MCF 10A (cell line): ENCODE data around the gene DDR1. TPM values are rescaled to one million over a fixed set of nuclear protein-coding genes. Genes with fewer than 3 reads are reported as not detected.

Experiments
- BruUV-seq: library from RNA; stranded (reverse); fragments of 400-500 nt; replicated peaks from 2 replicates; lab custom pipeline; 2021; lab: Mats Ljungman, UMichigan
- CTCF ChIA-PET: fragments of 300-600 bp; sonication (Branson Sonifier 250); formaldehyde crosslinking; extraction: SDS; loops from one replicate; lab custom pipeline; 2021; ENCODE audit warnings: antibody characterized with exemption, inconsistent platforms; lab: Yijun Ruan, JAX
- POLR2A ChIA-PET: fragments of 300-600, 350-650 bp; sonication (Branson Sonifier 250); formaldehyde crosslinking; extraction: SDS; loops from one replicate; lab custom pipeline; 2020; ENCODE audit warnings: antibody characterized with exemption, inconsistent platforms; lab: Yijun Ruan, JAX
- DNase-seq: peaks from one replicate; pipeline ENCODE4 v3.0.0-alpha.2; 2018; ENCODE audit not compliant: unreplicated experiment
- H3K27ac Mint-ChIP-seq: one replicate; pipeline ENCODE4 v1.8.0; 2022; ENCODE audit warnings: mild to moderate bottlenecking, low read depth, mixed read lengths; ENCODE audit not compliant: unreplicated experiment
- H3K27me3 Mint-ChIP-seq: one replicate; pipeline ENCODE4 v1.8.0; 2022; ENCODE audit warnings: mixed read lengths; ENCODE audit not compliant: insufficient read depth, unreplicated experiment
- H3K36me3 Mint-ChIP-seq: one replicate; pipeline ENCODE4 v1.8.0; 2022; ENCODE audit warnings: mild to moderate bottlenecking, moderate library complexity, mixed read lengths; ENCODE audit not compliant: insufficient read depth, unreplicated experiment
- H3K4me1 Mint-ChIP-seq: one replicate; pipeline ENCODE4 v1.8.0; 2022; ENCODE audit warnings: mixed read lengths; ENCODE audit not compliant: insufficient read depth, unreplicated experiment
- H3K4me3 Mint-ChIP-seq: one replicate; pipeline ENCODE4 v1.8.0; 2022; ENCODE audit warnings: mild to moderate bottlenecking, moderate library complexity, mixed read lengths; ENCODE audit not compliant: unreplicated experiment
- H3K9me3 Mint-ChIP-seq: one replicate; pipeline ENCODE4 v1.8.0; 2022; ENCODE audit warnings: mixed read lengths; ENCODE audit not compliant: unreplicated experiment
- CTCF ChIP-seq: fragments of 200-600 bp; IDR thresholded peaks from one replicate; pipeline ENCODE4 v1.8.0; 2022; ENCODE audit warnings: antibody characterized with exemption, mild to moderate bottlenecking; ENCODE audit not compliant: unreplicated experiment
- intact Hi-C: fragments of 100-400 bp; cut with micrococcal nuclease; formaldehyde crosslinking; loops from 2 replicates; pipeline ENCODE4 v1.14.1; 2022
- total RNA-seq: library from RNA; stranded (reverse); gene quantifications from 2 replicates; pipeline ENCODE4 v1.2.3, GENCODE V29; 2022

The DDR1 gene
- total RNA-seq, 1 experiment from 2014 or later, result 66.0 TPM

- peaks cover 46% of the 10 kb centered on the region for H3K36me3 Mint-ChIP-seq
- no TSS peak for BruUV-seq
- CTCF ChIA-PET, result interaction anchor here (0.5 to 21.4 kb wide), 49 partner anchors 8 to 1051 kb away, joined by 3 to 749 read pairs (median 6); partner anchors contain the start of genes DDR1, MUCL3, PSORS1C1 and SFTA2
- no peak for DNase-seq
- POLR2A ChIA-PET, result interaction anchor here (0.8 to 5.4 kb wide), 34 partner anchors 11 to 224 kb away, joined by 3 to 100 read pairs (median 5); partner anchors contain the start of genes DDR1, FLOT1, MUC21 and NRM
- no peaks in the 10 kb centered on the region for H3K27me3 Mint-ChIP-seq
- peak overlapping the region; percentile 77 for H3K4me3 Mint-ChIP-seq
- peaks cover 18% of the 10 kb centered on the region for H3K4me1 Mint-ChIP-seq
- intact Hi-C loops, result loop anchor here (1.0 kb wide), 4 partner anchors 27 to 155 kb away; no protein-coding TSS in a partner anchor
- TF ChIP-seq CTCF, result no peak
- peak overlapping the region; percentile 92 for H3K27ac Mint-ChIP-seq
- no peaks in the 10 kb centered on the region for H3K9me3 Mint-ChIP-seq
Observed at GRCh38 chr6:30914854-30915590, 30.7 kb downstream of the DDR1 start.

- POLR2A ChIA-PET, result interaction anchor here (0.7 to 5.4 kb wide), 32 partner anchors 10 to 200 kb away, joined by 3 to 100 read pairs (median 5); partner anchors contain the start of genes DDR1, MUC21 and PSORS1C1
- intact Hi-C loops, result loop anchor here (1.0 kb wide), 3 partner anchors 27 to 155 kb away; no protein-coding TSS in a partner anchor
- no peaks in the 10 kb centered on the region for H3K27me3 Mint-ChIP-seq
- peak; percentile 83 for TF ChIP-seq CTCF
- no peaks in the 10 kb centered on the region for H3K9me3 Mint-ChIP-seq
- peaks cover 52% of the 10 kb centered on the region for H3K36me3 Mint-ChIP-seq
- peak overlapping the region; percentile 77 for H3K4me3 Mint-ChIP-seq
- peak overlapping the region; percentile 92 for H3K27ac Mint-ChIP-seq
- CTCF ChIA-PET, result interaction anchor here (0.5 to 21.4 kb wide), 53 partner anchors 9 to 1050 kb away, joined by 3 to 749 read pairs (median 6); partner anchors contain the start of genes DDR1, MUC21, MUC22 and MUCL3
- peak; percentile 75 for DNase-seq
- H3K4me1 Mint-ChIP-seq, result peaks cover 18% of the 10 kb centered on the region
- no TSS peak for BruUV-seq
Observed at GRCh38 chr6:30915591-30915946, 31.2 kb downstream of the DDR1 start.

- peaks cover 21% of the 10 kb centered on the region for H3K4me1 Mint-ChIP-seq
- TF ChIP-seq CTCF, result no peak
- no peak for DNase-seq
- peaks cover 47% of the 10 kb centered on the region for H3K36me3 Mint-ChIP-seq
- H3K4me3 Mint-ChIP-seq, result no peak overlapping the region
- POLR2A ChIA-PET, result interaction anchor here (0.8 to 5.4 kb wide), 7 partner anchors 9 to 162 kb away, joined by 3 to 100 read pairs (median 7); partner anchors contain the start of genes DDR1 and GTF2H4
- no peaks in the 10 kb centered on the region for H3K27me3 Mint-ChIP-seq
- CTCF ChIA-PET, result interaction anchor here (0.6 to 21.4 kb wide), 9 partner anchors 11 to 198 kb away, joined by 3 to 749 read pairs (median 21); partner anchors contain the start of genes MUCL3, PSORS1C1 and SFTA2
- intact Hi-C loops, result no loop called here
- BruUV-seq, result no TSS peak
- H3K9me3 Mint-ChIP-seq, result no peaks in the 10 kb centered on the region
- peak overlapping the region; percentile 67 for H3K27ac Mint-ChIP-seq
Observed at GRCh38 chr6:30917041-30917440, 32.7 kb downstream of the DDR1 start.

- no peaks in the 10 kb centered on the region for H3K27me3 Mint-ChIP-seq
- BruUV-seq, result no TSS peak
- peaks cover 25% of the 10 kb centered on the region for H3K4me1 Mint-ChIP-seq
- no peaks in the 10 kb centered on the region for H3K9me3 Mint-ChIP-seq
- DNase-seq, result no peak
- intact Hi-C loops, result no loop called here
- H3K4me3 Mint-ChIP-seq, result no peak overlapping the region
- ChIA-PET POLR2A (interaction anchor here (0.6 to 5.4 kb wide), 7 partner anchors 9 to 162 kb away, joined by 3 to 100 read pairs (median 7); partner anchors contain the start of genes DDR1 and GTF2H4), CTCF (interaction anchor here (1.0 to 21.4 kb wide), 4 partner anchors 10 to 160 kb away, joined by 3 to 749 read pairs (median 39); partner anchors contain the start of gene SFTA2)
- peaks cover 47% of the 10 kb centered on the region for H3K36me3 Mint-ChIP-seq
- H3K27ac Mint-ChIP-seq, result peak overlapping the region; percentile 67
- TF ChIP-seq CTCF, result no peak
Observed at GRCh38 chr6:30917487-30917886, 33.2 kb downstream of the DDR1 start.
